CD4-positive, alpha-beta T cell treated with Interleukin-21 for 1 hour (primary cell): ENCODE results near the gene MICAL3.

Experiments used
- DNase-seq: peaks from one replicate; pipeline ENCODE4 v3.0.0-alpha.2; 2020

Gene MICAL3

GRCh38 chr22:17864398-17865182 lies 159.8 kb downstream of the MICAL3 start:
- no peak for DNase-seq

GRCh38 chr22:17862646-17863181 lies 161.6 kb downstream of the MICAL3 start:
- no peak for DNase-seq

DNA sequence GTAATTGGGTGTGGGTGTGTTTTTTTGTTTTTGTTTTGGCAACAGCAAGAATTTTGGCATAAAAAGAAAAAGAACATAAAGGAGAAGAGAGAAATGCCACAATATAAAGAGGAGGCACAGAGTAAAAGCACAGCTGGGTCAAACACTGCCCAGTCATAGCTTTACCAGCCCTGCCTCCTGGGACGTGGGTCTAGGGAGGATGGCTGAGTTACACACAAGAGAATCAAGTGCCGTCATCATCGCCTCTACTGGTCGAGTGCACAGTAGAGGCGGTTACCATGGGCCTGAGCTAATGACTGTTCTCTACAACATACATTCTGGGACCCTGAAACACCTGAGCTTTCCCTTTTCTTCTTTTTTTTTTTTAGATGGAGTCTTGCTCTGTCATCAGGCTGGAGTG lies 162.5 kb downstream of the MICAL3 start:
- no peak for DNase-seq

DNA sequence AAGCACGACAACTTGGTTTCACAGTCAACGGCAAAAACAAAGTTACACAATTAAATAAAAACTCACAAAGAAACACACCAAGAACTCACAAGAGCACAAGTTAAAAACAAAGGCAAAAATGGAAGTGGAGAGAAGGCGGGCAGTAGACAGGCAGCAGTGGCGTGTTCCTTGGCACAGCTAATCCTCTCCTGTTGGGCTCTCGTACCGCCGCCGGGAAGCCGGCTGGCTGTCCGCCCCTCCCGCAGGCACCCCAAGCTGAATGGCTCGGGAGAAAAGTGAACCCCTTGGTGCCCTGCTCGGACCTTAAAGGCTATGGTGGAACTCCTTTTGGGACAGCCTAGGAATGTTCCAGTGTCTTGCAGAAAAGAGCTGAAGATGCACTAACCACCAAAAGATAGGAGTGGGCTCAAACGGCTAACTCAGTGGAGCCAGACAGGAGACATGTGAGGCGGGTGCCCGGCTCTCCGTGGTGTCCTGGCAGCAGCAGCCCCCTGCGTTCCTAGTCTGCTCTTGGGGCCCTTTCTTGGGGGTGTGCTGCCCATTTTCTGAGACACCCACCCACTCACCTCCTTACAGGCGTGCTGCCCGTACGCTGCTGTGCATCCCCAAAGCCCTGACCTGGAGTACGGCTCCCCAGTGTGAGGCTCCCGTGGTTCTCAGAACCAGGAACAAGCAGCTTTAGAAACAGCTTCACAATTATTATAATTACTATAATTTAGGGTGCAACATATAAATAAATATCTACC lies 164.0 kb downstream of the MICAL3 start:
- DNase-seq = no peak

GRCh38 chr22:17858033-17858432 lies 166.3 kb downstream of the MICAL3 start:
- no peak for DNase-seq

- no peak for DNase-seq
Observed at GRCh38 chr22:17855572-17856290, 168.6 kb downstream of the MICAL3 start.

- DNase-seq = no peak
Observed at GRCh38 chr22:17853073-17853472, 171.3 kb downstream of the MICAL3 start.

- DNase-seq = no peak
Observed at GRCh38 chr22:17851759-17852158, 172.6 kb downstream of the MICAL3 start.

DNA sequence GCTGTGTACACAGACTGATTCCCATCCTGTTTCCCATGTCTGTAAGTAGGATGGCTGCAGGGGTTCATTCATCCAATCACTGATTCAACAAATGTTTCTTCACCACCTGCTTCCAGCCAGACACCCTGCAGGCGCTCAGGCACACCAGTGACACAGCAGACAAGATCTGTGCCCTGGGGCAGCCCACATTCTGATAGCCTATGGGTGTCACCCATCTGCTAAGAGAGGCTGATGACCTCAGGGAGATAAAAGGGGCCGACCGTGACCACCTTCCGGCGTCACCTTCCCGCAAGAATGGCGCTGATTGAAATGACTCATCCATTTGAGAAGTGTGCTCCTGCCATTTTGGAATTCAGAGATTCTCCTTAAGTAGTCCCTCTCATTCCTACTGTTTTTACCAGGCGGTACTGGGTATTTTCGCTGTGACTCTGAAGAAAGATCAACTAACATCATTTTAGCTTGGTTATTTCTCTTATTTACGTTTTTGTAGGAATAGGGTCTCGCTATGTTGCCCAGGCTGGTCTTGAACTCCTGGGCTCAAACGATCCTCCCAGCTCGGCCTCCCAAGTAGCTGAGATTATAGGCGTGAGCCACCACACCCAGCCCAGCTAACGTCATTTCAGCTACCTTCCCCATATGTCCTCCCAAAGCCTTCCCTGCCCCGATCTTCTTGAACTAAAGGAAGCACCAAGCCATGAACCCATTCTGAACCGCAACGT lies 176.8 kb downstream of the MICAL3 start:
- no peak for DNase-seq

- DNase-seq = no peak
Observed at GRCh38 chr22:17846326-17846992, 177.9 kb downstream of the MICAL3 start.

DNA sequence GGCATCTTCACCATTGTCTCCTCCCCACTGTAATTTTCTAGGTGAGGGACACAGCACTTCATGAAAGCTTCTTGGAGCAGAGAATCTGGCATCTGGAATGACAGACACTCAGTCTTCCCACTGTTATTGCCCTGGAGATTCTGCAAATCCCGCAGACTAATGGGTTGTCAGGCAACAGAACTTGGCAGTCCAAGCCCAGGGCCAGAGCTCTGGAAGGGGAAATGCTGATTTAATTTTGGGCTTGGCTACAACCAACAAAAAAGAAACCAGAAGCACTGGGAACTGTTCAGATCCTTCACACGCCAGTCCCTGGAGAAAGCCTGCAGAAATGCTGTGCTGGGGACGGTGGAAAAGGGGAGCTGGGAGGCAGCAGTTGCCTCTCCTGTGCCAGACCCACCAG lies 178.6 kb downstream of the MICAL3 start:
- no peak for DNase-seq

DNA sequence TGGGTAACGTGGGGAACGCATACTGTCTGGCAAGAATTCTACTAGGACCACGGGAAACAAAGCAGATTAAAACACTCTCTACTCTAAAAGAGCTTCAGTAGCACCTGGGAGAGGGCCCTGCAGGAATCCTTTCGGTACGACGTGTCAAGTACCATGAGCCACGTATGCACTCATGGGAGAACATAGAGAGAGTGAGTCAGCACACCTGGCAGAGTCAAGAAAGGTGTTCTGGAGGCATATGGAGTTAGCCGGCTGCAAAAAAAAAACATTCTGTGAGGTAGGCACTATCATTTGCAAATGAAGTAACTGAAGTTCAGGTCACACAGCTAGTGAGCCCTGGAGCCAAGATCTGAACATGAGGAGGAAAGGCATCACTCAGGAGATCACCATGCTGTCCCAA lies 179.0 kb downstream of the MICAL3 start:
- no peak for DNase-seq

GRCh38 chr22:17844150-17844549 lies 180.2 kb downstream of the MICAL3 start:
- DNase-seq = no peak

DNA sequence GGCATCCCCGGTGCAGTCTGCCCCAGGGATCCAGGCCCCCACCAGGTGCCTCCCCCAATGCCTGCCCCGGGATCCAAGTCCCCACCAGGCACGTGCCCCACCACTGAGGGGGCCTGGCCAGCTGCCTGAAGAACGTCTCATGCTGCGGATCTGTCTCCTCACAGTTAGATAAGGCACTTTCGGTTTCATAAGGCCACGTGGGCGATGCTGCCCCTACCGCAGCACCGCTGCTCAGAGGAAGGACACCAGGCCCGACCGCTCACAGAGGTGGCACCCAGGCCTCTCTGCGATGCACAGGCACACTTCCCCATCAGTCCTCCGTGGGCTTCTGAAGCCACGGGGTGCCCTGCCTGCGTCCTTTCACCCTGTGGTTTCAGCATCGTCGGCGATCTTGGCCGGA lies 182.0 kb downstream of the MICAL3 start:
- DNase-seq = peak; percentile 60

- DNase-seq = no peak
Observed at GRCh38 chr22:17841836-17842235, 182.5 kb downstream of the MICAL3 start.

DNA sequence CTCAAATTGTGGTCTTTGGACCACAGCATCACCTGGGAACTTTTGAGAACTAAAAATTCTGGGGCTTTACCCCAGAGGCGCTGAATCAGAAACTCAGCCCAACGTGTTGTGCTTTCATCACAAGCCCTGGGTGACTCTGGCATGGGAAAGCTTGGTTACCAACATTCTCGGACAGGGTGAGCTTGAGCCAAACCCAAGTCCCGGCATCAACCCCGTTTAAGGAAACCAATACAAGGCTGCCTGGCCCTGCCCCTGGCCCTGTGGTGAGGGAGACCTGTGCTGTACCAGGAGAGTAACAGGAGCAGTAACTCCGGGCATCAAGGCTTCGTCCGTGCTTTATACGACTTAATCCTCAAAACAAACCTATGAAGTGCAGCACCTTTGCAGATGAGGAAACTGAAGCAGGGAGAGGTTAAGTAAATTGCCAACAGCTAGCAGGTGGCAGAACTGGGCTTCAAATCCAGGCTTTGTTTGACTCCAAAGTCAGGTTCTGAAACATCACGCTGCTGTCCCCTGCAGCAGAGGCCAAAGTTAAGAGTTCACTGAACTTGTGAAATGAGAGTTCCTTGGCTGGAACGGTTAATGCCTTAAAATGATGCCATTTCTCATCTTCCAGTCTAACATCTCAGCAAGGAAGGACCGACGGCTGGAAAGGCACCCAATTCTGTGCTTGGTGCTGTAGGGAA lies 186.0 kb downstream of the MICAL3 start:
- no peak for DNase-seq

DNA sequence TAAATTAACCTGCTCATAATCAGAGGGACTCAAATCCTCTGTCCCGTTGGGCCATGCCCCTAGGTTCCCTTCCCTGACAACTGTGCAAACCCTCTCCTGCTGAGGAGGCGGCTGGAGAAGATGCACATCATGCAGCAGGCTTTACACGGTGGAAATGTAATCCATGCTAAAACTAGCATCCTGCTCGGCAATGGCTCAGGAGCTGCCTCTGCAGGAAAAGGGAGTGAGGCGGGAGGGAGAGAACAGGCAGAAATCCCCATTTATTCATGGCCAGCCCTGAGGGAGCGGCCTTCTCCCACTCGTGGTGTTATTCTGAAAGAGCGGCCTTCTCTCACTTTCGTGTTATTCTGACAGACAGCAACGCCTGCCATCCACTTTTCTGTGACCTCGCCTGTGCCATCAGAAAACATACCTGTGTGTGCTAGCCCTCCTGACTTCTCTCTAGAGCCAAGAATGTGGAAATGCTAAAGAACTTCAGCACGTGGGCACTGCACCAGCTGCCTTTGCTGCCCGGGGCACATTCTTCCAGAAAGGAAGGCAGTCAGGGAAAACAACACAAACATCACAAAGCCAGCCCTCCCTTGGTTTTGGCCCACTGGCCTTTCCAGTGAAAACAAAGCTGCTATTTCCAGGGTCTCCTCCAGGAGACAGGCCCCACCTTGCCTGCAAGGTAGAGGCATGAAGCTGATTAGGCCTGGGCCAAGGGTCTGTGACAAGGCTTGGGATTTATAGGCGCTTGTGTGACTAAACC lies 187.2 kb downstream of the MICAL3 start:
- DNase-seq = no peak

DNA sequence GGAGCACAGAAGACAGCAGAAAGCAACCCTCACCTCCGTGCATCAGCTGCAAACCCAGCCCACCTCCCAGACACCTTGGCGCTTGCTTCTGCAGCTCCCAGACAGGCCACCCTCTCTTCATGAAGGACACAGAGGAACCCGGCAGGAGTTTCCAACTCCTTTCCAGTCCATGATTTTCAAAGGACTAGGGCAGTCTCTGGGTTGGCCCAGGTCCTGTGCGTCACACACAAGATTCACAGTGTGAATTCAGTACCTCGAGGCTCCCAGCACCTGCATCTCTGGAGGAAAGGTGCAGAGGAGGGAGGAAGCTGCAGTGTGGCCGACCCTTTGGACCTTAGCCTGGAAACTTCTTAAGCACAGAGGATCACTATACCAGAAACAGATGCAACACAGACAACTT lies 189.1 kb downstream of the MICAL3 start:
- DNase-seq = no peak

- DNase-seq = no peak
Observed at GRCh38 chr22:17833489-17833888, 190.9 kb downstream of the MICAL3 start.

- no peak for DNase-seq
Observed at GRCh38 chr22:17832665-17833064, 191.7 kb downstream of the MICAL3 start.
